HUES6 (cell line): ENCODE results near the gene AK6.
"Not testable (repeated sequence)": the region's sequence is repeated elsewhere in the genome, so short reads cannot be mapped to it uniquely, and the experiment has no call there.

Experiments
- H3K27ac ChIP-seq: 2 replicates; pipeline ENCODE4 v1.7.0; 2013; ENCODE audit warnings: low read depth, mild to moderate bottlenecking, low read length, inconsistent platforms
- H3K27me3 ChIP-seq: 2 replicates; pipeline ENCODE4 v1.6.1; 2013; ENCODE audit warnings: low read length; ENCODE audit not compliant: control insufficient read depth, insufficient read depth
- H3K36me3 ChIP-seq: 2 replicates; pipeline ENCODE4 v1.6.1; 2013; ENCODE audit warnings: low read length; ENCODE audit not compliant: control insufficient read depth, insufficient read depth
- H3K4me1 ChIP-seq: 2 replicates; pipeline ENCODE4 v1.6.1; 2013; ENCODE audit warnings: low read length; ENCODE audit not compliant: control insufficient read depth, insufficient read depth
- H3K4me3 ChIP-seq: 2 replicates; pipeline ENCODE4 v1.5.1; 2013; ENCODE audit warnings: low read depth, low read length
- H3K9ac ChIP-seq: one replicate; pipeline ENCODE4 v1.6.1; 2013; ENCODE audit warnings: mild to moderate bottlenecking, low read length
- H3K9me3 ChIP-seq: 2 replicates; pipeline ENCODE4 v1.6.1; 2013; ENCODE audit warnings: low read depth, low read length; ENCODE audit not compliant: control insufficient read depth, insufficient read depth

Gene AK6

GRCh38 chr5:69370335-69370734 lies 1.0 kb upstream of the AK6 start:
- H3K36me3 ChIP-seq, result peaks cover 35% of the 10 kb centered on the region
- peak overlapping the region; percentile 99 for H3K9ac ChIP-seq
- H3K27me3 ChIP-seq, H3K27ac ChIP-seq, H3K9me3 ChIP-seq, H3K4me1 ChIP-seq: not testable (repeated sequence)
- H3K4me3 ChIP-seq, result peak overlapping the region; percentile 87

GRCh38 chr5:69368458-69369339 lies 621 bp downstream of the AK6 start:
- Histone ChIP-seq H3K4me3 (peak overlapping the region; percentile 87), H3K4me1 (peaks cover 6% of the 10 kb centered on the region), H3K9me3 (no peaks in the 10 kb centered on the region), H3K9ac (peak overlapping the region; percentile 99), H3K27me3 (no peaks in the 10 kb centered on the region), H3K36me3 (peaks cover 31% of the 10 kb centered on the region), H3K27ac (peak overlapping the region; percentile 97)

- Histone ChIP-seq H3K4me3 (peak overlapping the region; percentile 87), H3K27me3 (no peaks in the 10 kb centered on the region), H3K27ac (peak overlapping the region; percentile 97; the same call in 1 of the 2 replicates), H3K4me1 (peaks cover 6% of the 10 kb centered on the region), H3K36me3 (peaks cover 35% of the 10 kb centered on the region), H3K9me3 (no peaks in the 10 kb centered on the region), H3K9ac (peak overlapping the region; percentile 99)
These were observed 1.5 kb downstream of the AK6 start for GRCh38 chr5:69367697-69368279.

GRCh38 chr5:69364850-69365249 lies 4.5 kb downstream of the AK6 start:
- no peak overlapping the region for H3K9ac ChIP-seq
- no peak overlapping the region for H3K27ac ChIP-seq
- no peak overlapping the region for H3K4me3 ChIP-seq
- H3K9me3 ChIP-seq, result no peaks in the 10 kb centered on the region
- peaks cover 6% of the 10 kb centered on the region for H3K4me1 ChIP-seq
- peaks cover 38% of the 10 kb centered on the region for H3K36me3 ChIP-seq
- H3K27me3 ChIP-seq, result no peaks in the 10 kb centered on the region

GRCh38 chr5:69364414-69364813 lies 4.9 kb downstream of the AK6 start:
- no peaks in the 10 kb centered on the region for H3K27me3 ChIP-seq
- H3K9me3 ChIP-seq, result no peaks in the 10 kb centered on the region
- no peak overlapping the region for H3K4me3 ChIP-seq
- H3K9ac ChIP-seq, result no peak overlapping the region
- H3K36me3 ChIP-seq, result peaks cover 38% of the 10 kb centered on the region
- no peak overlapping the region for H3K27ac ChIP-seq
- peaks cover 6% of the 10 kb centered on the region for H3K4me1 ChIP-seq

- H3K36me3 ChIP-seq, result peaks cover 27% of the 10 kb centered on the region
- no peaks in the 10 kb centered on the region for H3K27me3 ChIP-seq
- H3K4me3 ChIP-seq, result no peak overlapping the region
- no peak overlapping the region for H3K27ac ChIP-seq
- H3K9me3 ChIP-seq, result no peaks in the 10 kb centered on the region
- no peak overlapping the region for H3K9ac ChIP-seq
- no peaks in the 10 kb centered on the region for H3K4me1 ChIP-seq
These were observed 8.9 kb downstream of the AK6 start for GRCh38 chr5:69360442-69360841.

GRCh38 chr5:69359699-69360098 lies 9.6 kb downstream of the AK6 start:
- Histone ChIP-seq H3K4me3 (no peak overlapping the region), H3K9me3 (no peaks in the 10 kb centered on the region), H3K9ac (no peak overlapping the region), H3K27me3 (no peaks in the 10 kb centered on the region), H3K27ac (no peak overlapping the region), H3K4me1 (no peaks in the 10 kb centered on the region), H3K36me3 (peaks cover 26% of the 10 kb centered on the region)

GRCh38 chr5:69350664-69351063 lies 18.7 kb downstream of the AK6 start:
- H3K27ac ChIP-seq, result no peak overlapping the region
- no peaks in the 10 kb centered on the region for H3K9me3 ChIP-seq
- H3K4me1 ChIP-seq, result no peaks in the 10 kb centered on the region
- H3K27me3 ChIP-seq, result no peaks in the 10 kb centered on the region
- H3K9ac ChIP-seq, result no peak overlapping the region
- no peak overlapping the region for H3K4me3 ChIP-seq
- H3K36me3 ChIP-seq, result peaks cover 33% of the 10 kb centered on the region

- Histone ChIP-seq H3K9me3 (no peaks in the 10 kb centered on the region), H3K9ac (no peak overlapping the region), H3K36me3 (no peaks in the 10 kb centered on the region), H3K4me3 (no peak overlapping the region), H3K27me3 (no peaks in the 10 kb centered on the region), H3K4me1 (no peaks in the 10 kb centered on the region), H3K27ac (no peak overlapping the region)
These were observed 26.2 kb downstream of the AK6 start for GRCh38 chr5:69343083-69343482.

- H3K9me3 ChIP-seq, result no peaks in the 10 kb centered on the region
- no peaks in the 10 kb centered on the region for H3K4me1 ChIP-seq
- H3K9ac ChIP-seq, result no peak overlapping the region
- no peak overlapping the region for H3K4me3 ChIP-seq
- H3K27me3 ChIP-seq, result no peaks in the 10 kb centered on the region
- H3K36me3 ChIP-seq, result no peaks in the 10 kb centered on the region
- H3K27ac ChIP-seq, result no peak overlapping the region
These were observed 27.7 kb downstream of the AK6 start for GRCh38 chr5:69341520-69342161.

- Histone ChIP-seq H3K27ac (no peak overlapping the region), H3K4me1 (no peaks in the 10 kb centered on the region; the same call in 1 of the 2 replicates), H3K9ac (no peak overlapping the region), H3K9me3 (no peaks in the 10 kb centered on the region), H3K36me3 (no peaks in the 10 kb centered on the region), H3K4me3 (no peak overlapping the region), H3K27me3 (no peaks in the 10 kb centered on the region)
These were observed 33.9 kb downstream of the AK6 start for GRCh38 chr5:69335341-69335935.
